ENCODE data around the gene NOS1AP.

DNA sequence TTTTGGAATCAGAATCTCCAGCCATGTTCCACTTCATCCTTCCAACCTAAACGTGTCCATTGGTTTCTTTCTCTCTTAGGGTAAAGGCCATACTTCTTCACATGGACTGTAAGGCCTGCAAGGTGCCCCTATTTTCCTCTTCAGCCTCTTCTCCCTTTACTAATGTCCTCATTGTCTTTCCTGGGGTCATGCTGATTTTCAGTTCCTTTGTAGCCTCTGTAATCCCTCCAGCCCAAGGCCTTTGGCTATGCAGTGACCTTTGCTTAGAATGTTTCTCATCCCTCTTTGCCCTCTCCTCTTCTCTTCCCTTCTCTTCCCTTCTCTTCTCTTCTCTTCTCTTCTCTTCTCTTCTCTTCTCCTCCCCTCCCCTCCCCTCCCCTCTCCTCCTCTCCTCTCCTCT, 194.6 kb downstream of the NOS1AP start:
- TF ChIP-seq, protein P1, sequence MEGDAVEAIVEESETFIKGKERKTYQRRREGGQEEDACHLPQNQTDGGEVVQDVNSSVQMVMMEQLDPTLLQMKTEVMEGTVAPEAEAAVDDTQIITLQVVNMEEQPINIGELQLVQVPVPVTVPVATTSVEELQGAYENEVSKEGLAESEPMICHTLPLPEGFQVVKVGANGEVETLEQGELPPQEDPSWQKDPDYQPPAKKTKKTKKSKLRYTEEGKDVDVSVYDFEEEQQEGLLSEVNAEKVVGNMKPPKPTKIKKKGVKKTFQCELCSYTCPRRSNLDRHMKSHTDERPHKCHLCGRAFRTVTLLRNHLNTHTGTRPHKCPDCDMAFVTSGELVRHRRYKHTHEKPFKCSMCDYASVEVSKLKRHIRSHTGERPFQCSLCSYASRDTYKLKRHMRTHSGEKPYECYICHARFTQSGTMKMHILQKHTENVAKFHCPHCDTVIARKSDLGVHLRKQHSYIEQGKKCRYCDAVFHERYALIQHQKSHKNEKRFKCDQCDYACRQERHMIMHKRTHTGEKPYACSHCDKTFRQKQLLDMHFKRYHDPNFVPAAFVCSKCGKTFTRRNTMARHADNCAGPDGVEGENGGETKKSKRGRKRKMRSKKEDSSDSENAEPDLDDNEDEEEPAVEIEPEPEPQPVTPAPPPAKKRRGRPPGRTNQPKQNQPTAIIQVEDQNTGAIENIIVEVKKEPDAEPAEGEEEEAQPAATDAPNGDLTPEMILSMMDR (IDR thresholded peaks at IDR 0.05; ENCODE audit: low read depth, low read length), result no peak
- no peak for TF ChIP-seq POLR2A (IDR thresholded peaks at IDR 0.05; ENCODE audit: extremely low read depth, insufficient read length)
